Measurements from ENCODE around the gene IFFO2.

IFFO2 gene

GRCh38 chr1:18957136-18957521 is 653 bp upstream of the IFFO2 start:
- H3K9me3 Mint-ChIP-seq, result no peaks in the 10 kb centered on the region
- H3K4me1 Mint-ChIP-seq, result peaks cover 38% of the 10 kb centered on the region
- H3K4me3 Mint-ChIP-seq, result peak overlapping the region; percentile 83 to 91 (median 84)
- peaks cover 62% of the 10 kb centered on the region for H3K27me3 Mint-ChIP-seq (ENCODE audit: low read depth)
- TF ChIP-seq CTCF (IDR thresholded peaks at IDR 0.05; ENCODE audit: unreplicated experiment in 3 of 3), result no peak
- no peak overlapping the region for H3K27ac Mint-ChIP-seq
- no peaks in the 10 kb centered on the region for H3K36me3 Mint-ChIP-seq (ENCODE audit: low read depth)

GRCh38 chr1:18955441-18956192 is 859 bp downstream of the IFFO2 start:
- Mint-ChIP-seq H3K36me3 (ENCODE audit: low read depth) (no peaks in the 10 kb centered on the region), H3K27ac (peak overlapping the region in 1 of 3 experiments; percentile 75), H3K9me3 (no peaks in the 10 kb centered on the region)

DNA sequence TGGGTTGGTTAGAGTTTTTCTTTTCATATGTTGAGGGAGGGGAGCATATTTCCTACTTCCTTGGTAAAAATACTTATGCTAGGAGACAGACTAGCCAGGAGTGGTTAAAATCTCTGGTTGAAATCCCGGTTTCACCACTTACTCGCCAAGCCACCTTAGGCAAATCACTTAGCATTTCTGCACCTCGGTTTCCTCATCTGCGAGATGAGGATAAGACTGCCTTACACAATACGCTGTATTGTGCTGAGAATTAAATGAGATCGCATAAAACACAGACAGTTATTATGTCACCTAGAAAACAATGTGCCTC is 1.4 kb downstream of the IFFO2 start:
- Mint-ChIP-seq H3K4me3 (peak overlapping the region; percentile 85 to 98 (median 91)), H3K27me3 (ENCODE audit: low read depth) (peaks cover 54% of the 10 kb centered on the region), H3K36me3 (ENCODE audit: low read depth) (no peaks in the 10 kb centered on the region), H3K9me3 (no peaks in the 10 kb centered on the region), H3K27ac (peak overlapping the region; percentile 73 to 76 (median 75)), H3K4me1 (peaks cover 51% of the 10 kb centered on the region)
- no peak for TF ChIP-seq CTCF (IDR thresholded peaks at IDR 0.05; ENCODE audit: unreplicated experiment in 3 of 3)

More at GRCh38 chr1:18955441-18956192, 859 bp downstream of the IFFO2 start:
- H3K4me1 Mint-ChIP-seq, result peaks cover 46% of the 10 kb centered on the region
- peaks cover 57% of the 10 kb centered on the region for H3K27me3 Mint-ChIP-seq (ENCODE audit: low read depth)
- H3K4me3 Mint-ChIP-seq, result peak overlapping the region; percentile 85 to 98 (median 91)
- no peak for TF ChIP-seq CTCF (IDR thresholded peaks at IDR 0.05; ENCODE audit: unreplicated experiment in 3 of 3)

GRCh38 chr1:18954270-18955071 is 2.0 kb downstream of the IFFO2 start:
- no peaks in the 10 kb centered on the region for H3K9me3 Mint-ChIP-seq
- TF ChIP-seq CTCF (IDR thresholded peaks at IDR 0.05; ENCODE audit: unreplicated experiment in 3 of 3), result no peak
- H3K27me3 Mint-ChIP-seq (ENCODE audit: low read depth), result peaks cover 49% of the 10 kb centered on the region
- H3K36me3 Mint-ChIP-seq (ENCODE audit: low read depth), result no peaks in the 10 kb centered on the region
- peaks cover 57% of the 10 kb centered on the region for H3K4me1 Mint-ChIP-seq
- peak overlapping the region; percentile 73 to 76 (median 75) for H3K27ac Mint-ChIP-seq
- peak overlapping the region; percentile 85 to 98 (median 91) for H3K4me3 Mint-ChIP-seq

DNA sequence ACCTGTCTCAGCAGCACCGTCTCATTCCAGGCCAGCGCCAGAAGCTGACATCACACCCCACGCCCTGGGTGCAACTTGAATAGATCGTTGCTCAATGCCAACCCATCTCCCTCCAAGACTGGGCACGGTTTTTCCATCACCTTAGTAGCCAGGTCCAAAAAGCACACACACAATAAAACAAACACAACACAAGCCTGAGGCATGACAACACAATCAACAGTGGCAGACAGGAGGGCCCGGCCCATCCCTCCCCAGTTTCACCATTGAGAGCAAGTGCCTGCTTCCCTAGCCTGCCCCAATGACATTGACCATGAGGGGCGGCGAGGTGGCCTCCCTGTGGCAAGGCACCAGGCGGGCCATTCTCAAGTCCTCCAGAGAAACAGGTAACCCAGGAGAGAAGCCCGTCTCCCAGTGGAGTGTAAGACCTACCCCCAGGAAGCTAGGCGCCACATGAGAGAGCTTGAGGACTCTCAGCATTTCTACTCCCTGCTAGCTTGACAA is 2.7 kb downstream of the IFFO2 start:
- peak overlapping the region; percentile 85 to 98 (median 91) for H3K4me3 Mint-ChIP-seq

More for the DNA sequence above, 2.7 kb downstream of the IFFO2 start:
- peaks cover 64% of the 10 kb centered on the region for H3K4me1 Mint-ChIP-seq
- peaks cover 43% of the 10 kb centered on the region for H3K27me3 Mint-ChIP-seq (ENCODE audit: low read depth)
- no peaks in the 10 kb centered on the region for H3K36me3 Mint-ChIP-seq (ENCODE audit: low read depth)
- H3K9me3 Mint-ChIP-seq, result no peaks in the 10 kb centered on the region
- H3K27ac Mint-ChIP-seq, result peak overlapping the region in 1 of 3 experiments; percentile 73
- TF ChIP-seq CTCF (IDR thresholded peaks at IDR 0.05; ENCODE audit: unreplicated experiment in 3 of 3), result no peak
